Measurements from ENCODE around the gene ARID5A.

Gene ARID5A

DNA sequence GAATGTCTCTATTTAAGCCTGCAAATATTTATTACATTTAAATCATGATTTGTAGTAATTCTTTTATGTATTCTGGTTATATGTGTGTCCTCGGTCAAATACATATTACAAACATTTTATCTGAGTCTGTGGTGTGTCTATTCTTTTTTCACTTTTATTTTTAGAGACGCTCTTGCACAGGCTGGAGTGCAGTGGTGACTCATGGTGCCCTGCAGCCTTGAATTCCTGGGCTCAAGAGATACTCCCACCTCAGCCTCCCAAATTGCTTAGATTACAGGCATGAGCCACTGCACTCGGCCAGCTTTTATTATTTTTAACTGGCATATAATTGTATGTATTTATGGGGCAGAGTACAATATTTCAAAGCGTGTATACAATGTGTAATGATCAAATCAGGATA, 47.5 kb downstream of the ARID5A start:
- CTCF ChIA-PET = interaction anchor here (1.2 to 2.9 kb wide), 2 partner anchors 10 to 177 kb away, joined by 3 to 7 read pairs; no protein-coding TSS in a partner anchor
- no peak for DNase-seq
- no peaks in the 10 kb centered on the region for H3K9me3 Mint-ChIP-seq
- H3K27me3 Mint-ChIP-seq = no peaks in the 10 kb centered on the region
- no peak overlapping the region for H3K27ac Mint-ChIP-seq
- no peaks in the 10 kb centered on the region for H3K4me1 Mint-ChIP-seq
- H3K36me3 Mint-ChIP-seq = peaks cover 34% of the 10 kb centered on the region
- H3K4me3 Mint-ChIP-seq = no peak overlapping the region

DNA sequence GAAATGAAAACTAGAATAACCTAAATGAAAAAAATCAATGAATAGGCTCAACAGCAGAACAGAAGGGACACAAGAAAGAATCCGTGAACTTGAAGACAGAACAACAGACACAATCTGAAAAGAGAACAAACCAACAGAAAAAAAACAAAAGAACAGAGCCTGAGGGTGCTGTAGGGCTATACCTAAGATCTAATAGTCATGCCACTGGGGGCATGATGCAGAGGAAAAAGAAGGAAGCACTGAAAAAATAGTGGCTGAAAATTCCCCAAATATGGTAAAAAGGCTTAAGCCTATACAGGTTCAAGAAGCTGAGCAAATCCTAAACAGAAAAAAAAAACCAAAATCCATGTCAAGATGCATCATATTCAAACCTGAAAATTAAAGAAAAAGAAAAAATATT, 51.3 kb downstream of the ARID5A start:
- DNase-seq = no peak
- H3K4me1 Mint-ChIP-seq = peaks cover 13% of the 10 kb centered on the region
- peaks cover 59% of the 10 kb centered on the region for H3K36me3 Mint-ChIP-seq
- H3K9me3 Mint-ChIP-seq = no peaks in the 10 kb centered on the region
- H3K4me3 Mint-ChIP-seq = no peak overlapping the region
- CTCF ChIA-PET = no interaction called here
- no peak overlapping the region for H3K27ac Mint-ChIP-seq
- H3K27me3 Mint-ChIP-seq = no peaks in the 10 kb centered on the region

GRCh38 chr2:96591054-96591453, 54.5 kb downstream of the ARID5A start:
- H3K9me3 Mint-ChIP-seq = no peaks in the 10 kb centered on the region
- H3K27me3 Mint-ChIP-seq = no peaks in the 10 kb centered on the region
- CTCF ChIA-PET = interaction anchor here (0.9 kb wide), 1 partner anchor 9 kb away, joined by 3 read pairs; no protein-coding TSS in a partner anchor
- no peak overlapping the region for H3K4me3 Mint-ChIP-seq
- peaks cover 73% of the 10 kb centered on the region for H3K36me3 Mint-ChIP-seq
- no peak for DNase-seq
- H3K4me1 Mint-ChIP-seq = peaks cover 44% of the 10 kb centered on the region
- peak overlapping the region; percentile 20 for H3K27ac Mint-ChIP-seq

GRCh38 chr2:96591494-96591893, 54.9 kb downstream of the ARID5A start:
- no peak for DNase-seq
- Mint-ChIP-seq H3K9me3 (no peaks in the 10 kb centered on the region), H3K27ac (no peak overlapping the region), H3K4me1 (peaks cover 44% of the 10 kb centered on the region), H3K36me3 (peaks cover 73% of the 10 kb centered on the region), H3K27me3 (no peaks in the 10 kb centered on the region), H3K4me3 (no peak overlapping the region)
- CTCF ChIA-PET = no interaction called here

GRCh38 chr2:96594282-96594681, 57.7 kb downstream of the ARID5A start:
- Mint-ChIP-seq H3K27ac (peak overlapping the region; percentile 75), H3K4me1 (peaks cover 49% of the 10 kb centered on the region), H3K36me3 (peaks cover 72% of the 10 kb centered on the region), H3K4me3 (no peak overlapping the region), H3K9me3 (no peaks in the 10 kb centered on the region), H3K27me3 (no peaks in the 10 kb centered on the region)
- DNase-seq = no peak
- CTCF ChIA-PET = interaction anchor here (0.8 to 2.2 kb wide), 10 partner anchors 10 to 518 kb away, joined by 3 to 15 read pairs (median 3); no protein-coding TSS in a partner anchor

DNA sequence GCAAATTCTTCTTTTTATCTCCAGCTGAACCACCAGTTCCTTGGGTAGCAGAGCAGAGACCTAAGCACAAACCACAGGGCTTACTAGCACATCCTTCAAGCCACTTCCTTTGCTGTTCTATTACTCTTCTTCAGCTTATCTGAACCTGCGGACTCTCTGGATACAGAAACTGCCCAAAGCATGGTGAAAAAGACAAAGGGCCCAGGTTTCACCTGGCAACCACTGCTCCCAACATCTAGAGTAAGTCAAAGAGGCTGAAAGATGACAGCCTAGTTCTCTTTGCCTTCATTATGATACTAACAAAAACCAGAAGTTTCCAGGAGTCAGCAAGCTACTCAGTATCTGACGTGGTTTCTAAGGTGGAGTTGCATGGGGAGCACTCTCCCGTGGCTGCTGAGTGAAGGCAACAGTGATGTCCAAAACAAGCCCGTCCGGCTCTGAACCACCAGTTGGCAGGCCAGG, 58.2 kb downstream of the ARID5A start:
- peaks cover 69% of the 10 kb centered on the region for H3K36me3 Mint-ChIP-seq
- H3K27me3 Mint-ChIP-seq = no peaks in the 10 kb centered on the region
- no peaks in the 10 kb centered on the region for H3K9me3 Mint-ChIP-seq
- CTCF ChIA-PET = interaction anchor here (0.6 to 2.2 kb wide), 9 partner anchors 9 to 180 kb away, joined by 3 to 15 read pairs (median 3); no protein-coding TSS in a partner anchor
- peak; percentile 41 for DNase-seq
- H3K27ac Mint-ChIP-seq = peak overlapping the region; percentile 75
- no peak overlapping the region for H3K4me3 Mint-ChIP-seq
- H3K4me1 Mint-ChIP-seq = peaks cover 49% of the 10 kb centered on the region

DNA sequence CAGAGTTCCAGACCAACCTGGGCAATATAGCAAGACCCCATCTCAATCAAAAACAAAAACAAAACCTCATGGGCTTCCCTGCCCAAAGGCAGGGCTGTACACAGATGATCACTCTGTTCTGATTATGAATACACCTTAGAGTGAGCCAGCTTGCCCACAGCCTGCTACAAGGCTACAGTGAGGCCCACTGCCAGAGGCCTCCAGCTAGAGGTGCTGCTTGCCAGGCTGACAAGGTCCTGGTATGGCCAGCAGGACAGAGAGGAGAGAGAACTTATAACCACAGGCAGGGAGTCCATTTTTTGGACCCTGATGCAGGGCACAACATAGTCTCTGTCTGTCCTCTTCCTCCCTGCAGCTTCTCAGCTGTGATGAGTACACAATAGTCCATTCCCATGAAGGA, 60.0 kb downstream of the ARID5A start:
- CTCF ChIA-PET = no interaction called here
- no peak overlapping the region for H3K4me3 Mint-ChIP-seq
- peaks cover 48% of the 10 kb centered on the region for H3K4me1 Mint-ChIP-seq
- no peaks in the 10 kb centered on the region for H3K27me3 Mint-ChIP-seq
- DNase-seq = no peak
- H3K27ac Mint-ChIP-seq = no peak overlapping the region
- peaks cover 76% of the 10 kb centered on the region for H3K36me3 Mint-ChIP-seq
- H3K9me3 Mint-ChIP-seq = no peaks in the 10 kb centered on the region

DNA sequence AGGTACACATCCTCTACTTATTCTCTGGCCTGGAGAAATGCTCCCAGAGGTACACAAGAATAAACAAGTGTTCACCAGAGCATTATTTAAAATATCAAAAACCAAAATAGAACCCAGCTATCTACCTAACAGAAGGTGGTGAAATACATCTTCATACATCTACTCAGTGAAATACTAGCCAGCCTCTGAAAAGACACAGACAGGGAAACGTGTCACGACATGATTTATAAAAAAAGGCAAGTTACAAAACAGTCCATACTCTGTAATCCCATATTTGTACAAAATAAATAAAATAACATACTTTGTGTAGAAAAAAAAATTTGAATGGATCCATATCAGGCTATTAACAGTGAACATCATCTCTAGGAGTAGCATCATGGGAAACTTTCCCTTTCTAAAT, 63.4 kb downstream of the ARID5A start:
- Mint-ChIP-seq H3K36me3 (peaks cover 60% of the 10 kb centered on the region), H3K27me3 (no peaks in the 10 kb centered on the region), H3K4me3 (no peak overlapping the region), H3K9me3 (no peaks in the 10 kb centered on the region), H3K4me1 (peaks cover 25% of the 10 kb centered on the region), H3K27ac (no peak overlapping the region)
- DNase-seq = no peak
- CTCF ChIA-PET = interaction anchor here (1.1 kb wide), 1 partner anchor 45 kb away, joined by 3 read pairs; no protein-coding TSS in a partner anchor

DNA sequence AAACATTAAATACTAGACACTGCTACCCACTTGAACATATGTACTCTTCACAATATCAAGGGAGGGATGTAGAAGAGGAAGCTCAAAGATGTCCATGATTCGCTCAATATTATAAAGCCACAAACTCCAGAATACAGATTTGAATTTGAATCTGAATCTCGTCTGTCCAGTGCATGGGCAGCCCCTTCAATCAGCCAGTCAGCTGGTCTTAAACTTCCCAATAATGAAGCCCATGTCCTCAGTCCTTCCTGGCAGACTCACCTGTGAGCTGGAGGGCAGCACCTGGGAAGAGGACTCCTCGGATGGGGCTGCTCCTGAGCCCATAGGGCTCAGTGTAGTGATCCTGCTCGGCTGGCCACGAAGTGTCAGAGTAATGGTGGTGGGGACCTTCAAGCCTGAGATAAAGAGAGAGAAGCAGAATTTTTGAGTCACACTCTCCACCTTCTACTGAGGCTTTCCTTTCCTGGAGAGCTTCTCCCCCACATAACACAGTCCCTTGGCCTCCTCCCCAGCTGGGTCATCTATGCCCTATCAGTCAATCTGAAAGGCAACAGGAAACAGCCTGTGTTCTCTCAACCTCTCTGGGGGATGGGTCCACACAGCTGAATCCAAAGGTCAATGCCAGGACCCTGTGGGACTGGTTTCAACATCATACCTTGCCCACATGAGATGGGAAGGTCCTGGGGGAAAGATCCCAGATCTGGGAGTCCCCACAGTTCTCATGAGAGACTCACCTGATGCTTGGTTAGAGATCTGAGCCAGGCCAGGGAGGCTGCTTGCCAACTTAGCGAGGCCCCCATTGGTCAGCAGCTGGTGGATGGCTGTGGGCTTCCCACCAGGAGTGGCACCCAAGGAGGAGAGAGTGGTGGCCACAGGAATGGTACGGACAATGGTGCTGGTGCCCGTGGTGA, 65.1 kb downstream of the ARID5A start:
- H3K27ac Mint-ChIP-seq = peak overlapping the region; percentile 43
- peaks cover 68% of the 10 kb centered on the region for H3K36me3 Mint-ChIP-seq
- peaks cover 14% of the 10 kb centered on the region for H3K4me1 Mint-ChIP-seq
- H3K27me3 Mint-ChIP-seq = no peaks in the 10 kb centered on the region
- no peak overlapping the region for H3K4me3 Mint-ChIP-seq
- CTCF ChIA-PET = interaction anchor here (1.0 kb wide), 1 partner anchor 160 kb away, joined by 4 read pairs; the partner anchor contains the start of gene CNNM4
- H3K9me3 Mint-ChIP-seq = no peaks in the 10 kb centered on the region
- no peak for DNase-seq

All from activated naive CD4-positive, alpha-beta T cell treated with anti-CD3 and anti-CD28 coated beads, Interleukin-2, amount 10 ng/mL, durations not matched to agents 7 days and 5 days (primary cell).